Heart left ventricle (tissue), 13 donors: ENCODE data around the gene SEPTIN3.

ENCODE experiments used
- CTCF ChIP-seq, 12 donors: fragments of 200-600 bp; sonication (generic) in 4 of 12; IDR thresholded peaks; one replicate each; pipeline versions ENCODE4 v1.5.0 to v1.8.0; 2018 to 2022; ENCODE audit warnings: antibody characterized with exemption in 12 of 12, mild to moderate bottlenecking in 5 of 12
- POLR2A ChIP-seq, 2 donors: fragments of 450-650 bp; IDR thresholded peaks; one replicate each; pipeline ENCODE4 v1.6.1; 2017; ENCODE audit warnings: antibody characterized with exemption in 2 of 2, mild to moderate bottlenecking in 2 of 2, moderate library complexity in 2 of 2
- donor health status: ischemic (EF 13 %, LVEDD 7.1; RV severe dilation, severe dysfunction).
- donor health status: DM: no; HTN: yes; CAD: no.
- donor health status: DM: no; HTN: no; CAD: no.
- donor health status: ischemic (EF 25% LVEDD 6.9; RV normal size, moderate dysfunction).
- donor health status: ischemic (EF 25% LVEDD 5.7; RV mildly dilated, moderate dysfunction).
- donor health status: ischemic (EF 35%, LVEDD 5.7; RV mildly dilated, moderate dysfunction).
- donor health status: nonischemic (EF 11% LVEDD 7.7; RV severe dilation, severe dysfunction).
- donor health status: DM: yes; HTN: yes; CAD: no.
- donor health status: PGD.
- donor health status: ischemic (EF 29% LVEDD 5.4; RV normal size, mild dysfunction).
- donor health status: nonischemic (EF 23%, LVEDD 6.1; RV moderate dilation, normal function).

- TF ChIP-seq CTCF (IDR thresholded peaks at IDR 0.05) (no peak), POLR2A (IDR thresholded peaks at IDR 0.05) (no peak)
Observed at GRCh38 chr22:41971431-41971830, 2.2 kb downstream of the SEPTIN3 start.
